ENCODE measurements around the gene HHATL. TPM values are rescaled to one million over a fixed set of nuclear protein-coding genes. Genes with fewer than 3 reads are reported as not detected.

The HHATL gene
- total RNA-seq, 6 experiments from 2014 or later = not detected

DNA sequence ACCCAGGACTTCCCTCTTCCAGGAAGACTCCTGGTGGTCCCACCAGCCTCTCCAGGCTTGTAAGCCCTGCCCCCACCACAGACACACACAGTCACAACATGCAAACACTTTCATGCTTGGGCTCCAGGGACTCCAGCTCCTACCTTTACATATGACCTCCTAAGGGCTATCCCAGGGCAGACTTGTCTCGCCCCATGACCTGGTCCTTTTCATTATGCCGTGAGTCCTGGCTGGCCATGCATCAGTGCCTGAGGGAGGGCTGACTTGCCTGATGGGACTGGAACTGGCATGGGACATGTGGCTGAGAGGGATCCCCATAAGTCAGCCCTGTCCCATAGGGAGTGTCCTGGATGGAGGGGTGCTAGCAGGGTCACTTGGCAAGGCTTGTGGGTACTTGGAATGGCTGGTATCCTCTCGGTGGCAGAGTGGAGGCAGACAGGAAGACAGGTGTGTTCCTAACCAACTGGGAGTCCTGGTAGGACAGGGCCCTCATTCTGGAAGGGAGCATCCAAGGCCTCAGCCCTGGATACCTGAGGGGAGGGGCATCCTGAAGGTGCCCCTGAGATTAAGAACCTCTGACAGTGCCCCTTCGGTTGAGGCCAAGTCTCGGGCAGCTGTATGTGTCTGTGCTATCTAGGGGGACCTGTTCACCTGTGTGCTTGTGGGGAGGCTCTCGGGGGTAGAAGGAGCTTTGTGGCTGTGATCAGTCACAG is 540 bp upstream of the HHATL start:
- no peak overlapping the region for H3K27ac Mint-ChIP-seq
- H3K4me1 Mint-ChIP-seq (ENCODE audit: low read depth) = peaks cover 6% of the 10 kb centered on the region; the same call in 1 of the 2 replicates
- H3K36me3 Mint-ChIP-seq (ENCODE audit: low read depth) = no peaks in the 10 kb centered on the region
- no peaks in the 10 kb centered on the region for H3K9me3 Mint-ChIP-seq
- peaks cover 21% of the 10 kb centered on the region for H3K27me3 Mint-ChIP-seq (ENCODE audit: insufficient read depth)
- TF ChIP-seq, protein P1, sequence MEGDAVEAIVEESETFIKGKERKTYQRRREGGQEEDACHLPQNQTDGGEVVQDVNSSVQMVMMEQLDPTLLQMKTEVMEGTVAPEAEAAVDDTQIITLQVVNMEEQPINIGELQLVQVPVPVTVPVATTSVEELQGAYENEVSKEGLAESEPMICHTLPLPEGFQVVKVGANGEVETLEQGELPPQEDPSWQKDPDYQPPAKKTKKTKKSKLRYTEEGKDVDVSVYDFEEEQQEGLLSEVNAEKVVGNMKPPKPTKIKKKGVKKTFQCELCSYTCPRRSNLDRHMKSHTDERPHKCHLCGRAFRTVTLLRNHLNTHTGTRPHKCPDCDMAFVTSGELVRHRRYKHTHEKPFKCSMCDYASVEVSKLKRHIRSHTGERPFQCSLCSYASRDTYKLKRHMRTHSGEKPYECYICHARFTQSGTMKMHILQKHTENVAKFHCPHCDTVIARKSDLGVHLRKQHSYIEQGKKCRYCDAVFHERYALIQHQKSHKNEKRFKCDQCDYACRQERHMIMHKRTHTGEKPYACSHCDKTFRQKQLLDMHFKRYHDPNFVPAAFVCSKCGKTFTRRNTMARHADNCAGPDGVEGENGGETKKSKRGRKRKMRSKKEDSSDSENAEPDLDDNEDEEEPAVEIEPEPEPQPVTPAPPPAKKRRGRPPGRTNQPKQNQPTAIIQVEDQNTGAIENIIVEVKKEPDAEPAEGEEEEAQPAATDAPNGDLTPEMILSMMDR (IDR thresholded peaks at IDR 0.05) = no peak
- H3K4me3 Mint-ChIP-seq = no peak overlapping the region
- DNase-seq = no peak

DNA sequence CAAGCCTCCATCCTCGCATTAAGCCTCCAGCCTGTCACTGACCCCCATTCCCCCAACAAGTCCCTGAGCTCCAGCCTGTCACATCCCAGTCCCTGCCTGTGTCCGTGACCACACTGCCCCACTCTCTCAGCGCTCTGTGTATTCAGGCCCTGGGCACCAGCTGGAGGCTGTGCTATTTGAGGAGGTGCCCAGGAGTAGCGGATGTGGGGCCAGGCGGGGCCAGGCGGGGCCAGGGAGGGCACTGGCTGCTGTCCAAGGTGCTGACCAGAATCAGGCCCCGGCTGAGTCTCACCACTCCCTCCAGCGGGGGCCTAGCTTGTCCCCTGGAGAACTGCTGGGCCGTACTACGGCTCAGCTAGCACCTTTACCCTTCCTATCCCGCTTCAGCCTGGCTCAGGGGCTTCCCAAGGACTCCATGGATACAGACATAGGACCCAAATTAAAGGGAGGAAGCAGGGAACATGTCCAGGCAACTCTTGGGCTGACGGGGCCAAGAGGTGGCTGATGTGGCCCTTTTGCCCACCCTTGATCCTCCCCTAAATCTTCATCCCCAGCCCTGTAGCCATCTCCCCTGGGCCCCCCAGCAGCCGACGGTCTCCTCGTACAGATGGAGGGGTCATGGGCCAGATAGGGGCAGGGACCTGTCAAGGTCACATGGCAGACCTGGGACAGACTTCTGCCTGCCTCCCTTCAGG is 1.1 kb downstream of the HHATL start:
- Mint-ChIP-seq H3K4me1 (ENCODE audit: low read depth) (peaks cover 6% of the 10 kb centered on the region; the same call in 1 of the 2 replicates), H3K36me3 (ENCODE audit: low read depth) (no peaks in the 10 kb centered on the region), H3K27ac (no peak overlapping the region), H3K27me3 (ENCODE audit: insufficient read depth) (peaks cover 17% of the 10 kb centered on the region), H3K9me3 (no peaks in the 10 kb centered on the region), H3K4me3 (no peak overlapping the region)
- TF ChIP-seq, protein P1 (IDR thresholded peaks at IDR 0.05) = no peak
- no peak for DNase-seq

DNA sequence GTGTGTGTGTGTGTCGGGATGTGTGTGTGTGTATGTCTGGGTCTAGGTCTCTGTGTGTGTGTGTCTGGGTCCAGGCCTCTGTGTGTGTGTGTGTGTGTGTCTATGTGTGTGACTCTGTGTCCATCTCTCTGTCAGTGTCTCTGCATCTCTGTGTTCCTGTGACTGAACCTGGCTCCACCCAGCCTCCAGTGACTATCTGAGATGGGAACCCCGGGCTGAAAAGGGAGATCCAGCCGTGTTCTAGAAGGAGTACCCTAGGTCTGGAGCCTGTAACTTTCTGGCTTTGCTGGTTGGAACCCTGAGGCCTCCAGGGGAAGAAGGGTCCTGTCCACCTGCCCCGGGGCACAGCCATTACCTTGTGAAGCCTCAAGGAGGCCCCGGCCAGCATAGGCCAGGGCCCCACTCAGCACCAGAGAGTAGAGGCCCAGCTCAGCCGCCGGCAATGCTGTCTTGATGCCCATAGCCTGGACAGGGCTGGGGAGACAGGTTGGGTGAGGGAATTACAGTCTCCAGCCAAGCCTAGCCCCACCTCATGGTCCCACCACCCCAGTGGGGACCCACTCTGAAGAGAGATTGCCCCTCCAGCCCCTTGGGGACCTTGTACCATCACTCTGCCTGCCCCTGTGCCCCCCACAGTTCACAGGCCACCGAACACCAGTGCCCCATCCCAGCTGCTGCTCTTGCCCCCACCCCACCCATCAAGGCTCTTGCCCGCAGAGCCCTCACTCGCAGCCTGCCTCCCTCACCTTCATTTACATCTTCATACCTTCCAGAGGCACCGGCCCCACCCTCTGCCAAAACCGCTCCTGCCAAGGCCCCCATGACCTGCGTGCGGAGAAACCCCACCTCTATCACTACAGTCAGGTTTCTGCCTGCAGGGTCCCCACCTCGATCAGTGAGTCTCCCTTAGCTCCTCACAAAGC is 2.0 kb downstream of the HHATL start:
- Mint-ChIP-seq H3K4me1 (ENCODE audit: low read depth) (peaks cover 6% of the 10 kb centered on the region; the same call in 1 of the 2 replicates), H3K4me3 (no peak overlapping the region), H3K9me3 (no peaks in the 10 kb centered on the region), H3K27me3 (ENCODE audit: insufficient read depth) (peaks cover 11% of the 10 kb centered on the region), H3K27ac (no peak overlapping the region), H3K36me3 (ENCODE audit: low read depth) (no peaks in the 10 kb centered on the region)
- no peak for DNase-seq
- TF ChIP-seq, protein P1 (IDR thresholded peaks at IDR 0.05) = no peak

DNA sequence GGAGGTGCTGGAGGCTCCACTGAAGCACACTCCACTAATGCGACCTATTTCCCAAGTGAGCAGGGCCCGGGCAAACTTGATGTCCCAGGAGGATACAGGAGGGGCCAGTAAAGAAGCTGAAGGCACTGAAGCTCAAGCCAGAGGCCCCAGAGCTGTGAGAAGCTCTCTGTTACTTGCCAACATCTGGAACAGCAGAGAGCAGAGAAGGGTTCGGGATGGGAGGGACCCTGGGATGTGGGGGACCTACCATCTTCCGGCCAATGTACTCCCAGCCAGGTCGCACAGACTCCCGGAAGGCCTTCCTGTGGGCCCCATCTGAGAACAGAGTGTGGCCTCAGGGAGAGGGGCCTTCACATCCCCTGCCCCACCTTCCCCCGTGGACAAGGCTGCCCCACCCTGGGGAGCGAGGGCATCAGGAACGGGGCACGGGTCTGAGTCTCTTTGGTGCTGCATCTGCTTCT is 3.1 kb downstream of the HHATL start:
- peaks cover 2% of the 10 kb centered on the region; the same call in 1 of the 2 replicates for H3K4me1 Mint-ChIP-seq (ENCODE audit: low read depth)
- no peak for DNase-seq
- H3K36me3 Mint-ChIP-seq (ENCODE audit: low read depth) = no peaks in the 10 kb centered on the region
- no peaks in the 10 kb centered on the region for H3K9me3 Mint-ChIP-seq
- TF ChIP-seq, protein P1 (IDR thresholded peaks at IDR 0.05) = no peak
- no peak overlapping the region for H3K4me3 Mint-ChIP-seq
- no peak overlapping the region for H3K27ac Mint-ChIP-seq
- H3K27me3 Mint-ChIP-seq (ENCODE audit: insufficient read depth) = peaks cover 11% of the 10 kb centered on the region

DNA sequence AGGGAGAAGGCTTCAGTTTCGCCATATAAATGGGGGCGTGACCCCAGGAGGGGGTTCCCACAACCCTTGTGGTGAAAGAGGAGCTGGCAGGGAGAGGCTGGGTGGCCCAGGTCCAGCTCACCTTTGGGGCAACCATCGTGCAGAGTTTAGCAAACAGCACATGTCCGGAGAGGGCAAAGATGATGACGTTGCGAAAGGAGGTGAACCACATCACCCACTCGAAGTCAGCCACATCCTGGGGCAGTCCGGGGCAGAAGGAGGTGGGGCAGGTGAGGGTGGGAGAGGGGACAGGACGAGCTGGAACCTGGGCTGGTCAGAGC is 3.7 kb downstream of the HHATL start:
- TF ChIP-seq, protein P1 (IDR thresholded peaks at IDR 0.05) = no peak
- Mint-ChIP-seq H3K4me1 (ENCODE audit: low read depth) (no peaks in the 10 kb centered on the region), H3K9me3 (no peaks in the 10 kb centered on the region), H3K27ac (no peak overlapping the region), H3K4me3 (no peak overlapping the region), H3K27me3 (ENCODE audit: insufficient read depth) (peaks cover 11% of the 10 kb centered on the region), H3K36me3 (ENCODE audit: low read depth) (no peaks in the 10 kb centered on the region)
- no peak for DNase-seq
